Measurements from ENCODE around the gene NVL. TPM values are rescaled to one million over a fixed set of nuclear protein-coding genes. Genes with fewer than 3 reads are reported as not detected.

Gene NVL
- total RNA-seq, 1 experiment from 2014 or later = 21.9 TPM

DNA sequence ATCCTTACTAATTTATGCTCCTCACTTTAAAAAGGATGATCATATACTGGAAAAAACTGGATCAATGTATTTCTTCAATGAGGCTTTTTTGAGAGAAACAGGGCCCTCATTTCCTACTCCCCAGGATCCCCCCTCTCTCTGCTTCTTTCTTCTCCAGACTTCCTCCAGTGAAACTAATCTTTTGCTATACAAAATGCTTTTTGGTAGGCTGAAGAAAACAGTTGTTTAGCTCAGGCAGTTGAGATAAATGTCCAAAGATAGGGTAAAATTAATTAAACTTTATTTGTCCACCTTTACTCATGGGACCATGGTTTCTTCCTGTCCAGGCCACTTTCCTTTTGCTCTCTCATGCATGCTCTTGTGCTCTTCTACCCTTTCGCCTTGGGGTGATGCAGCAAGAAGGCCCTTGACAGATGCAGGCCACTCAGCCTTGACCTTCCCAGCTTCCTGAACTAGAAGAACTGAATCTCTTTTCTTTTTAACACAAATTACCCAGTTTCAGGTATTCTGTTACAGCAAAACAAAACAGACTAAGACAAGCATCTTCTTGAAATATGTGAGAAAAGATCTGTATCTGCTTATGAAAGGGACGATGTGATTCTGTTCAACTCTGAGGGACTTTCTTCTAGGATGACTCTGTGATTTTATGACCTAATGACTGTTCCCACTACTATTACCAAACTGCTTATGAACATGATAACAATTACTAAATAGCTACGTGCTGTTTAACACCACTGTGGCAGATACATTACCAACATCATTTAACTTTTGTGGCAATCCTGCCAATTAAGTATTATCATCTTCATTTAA, 63.7 kb downstream of the NVL start:
- no TSS peak for BruUV-seq (replicated peaks)
- no peaks in the 10 kb centered on the region for H3K9me3 ChIP-seq (ENCODE audit: control insufficient read depth in 1 of 2, insufficient read depth in 1 of 2, low read depth in 1 of 2, low read length in 2 of 2)
- no peaks in the 10 kb centered on the region for H3K4me1 ChIP-seq (ENCODE audit: control insufficient read depth in 1 of 2, insufficient read depth in 2 of 2, low read length in 2 of 2)
- no peaks in the 10 kb centered on the region for H4K20me1 ChIP-seq (ENCODE audit: insufficient read depth)
- intact Hi-C loops (cut with micrococcal nuclease) = no loop called here
- ATAC-seq = no peak
- no peak for TF ChIP-seq ZFX (IDR thresholded peaks at IDR 0.05)
- no peak for TF ChIP-seq FOSL1 (IDR thresholded peaks at IDR 0.05; ENCODE audit: low read depth)
- no peak for TF ChIP-seq MAX (IDR thresholded peaks at IDR 0.05)
- TF ChIP-seq ELF1 (IDR thresholded peaks at IDR 0.05; ENCODE audit: borderline replicate concordance, low read depth) = no peak
- TF ChIP-seq, protein P1, sequence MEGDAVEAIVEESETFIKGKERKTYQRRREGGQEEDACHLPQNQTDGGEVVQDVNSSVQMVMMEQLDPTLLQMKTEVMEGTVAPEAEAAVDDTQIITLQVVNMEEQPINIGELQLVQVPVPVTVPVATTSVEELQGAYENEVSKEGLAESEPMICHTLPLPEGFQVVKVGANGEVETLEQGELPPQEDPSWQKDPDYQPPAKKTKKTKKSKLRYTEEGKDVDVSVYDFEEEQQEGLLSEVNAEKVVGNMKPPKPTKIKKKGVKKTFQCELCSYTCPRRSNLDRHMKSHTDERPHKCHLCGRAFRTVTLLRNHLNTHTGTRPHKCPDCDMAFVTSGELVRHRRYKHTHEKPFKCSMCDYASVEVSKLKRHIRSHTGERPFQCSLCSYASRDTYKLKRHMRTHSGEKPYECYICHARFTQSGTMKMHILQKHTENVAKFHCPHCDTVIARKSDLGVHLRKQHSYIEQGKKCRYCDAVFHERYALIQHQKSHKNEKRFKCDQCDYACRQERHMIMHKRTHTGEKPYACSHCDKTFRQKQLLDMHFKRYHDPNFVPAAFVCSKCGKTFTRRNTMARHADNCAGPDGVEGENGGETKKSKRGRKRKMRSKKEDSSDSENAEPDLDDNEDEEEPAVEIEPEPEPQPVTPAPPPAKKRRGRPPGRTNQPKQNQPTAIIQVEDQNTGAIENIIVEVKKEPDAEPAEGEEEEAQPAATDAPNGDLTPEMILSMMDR (IDR thresholded peaks at IDR 0.05 in 2 of 3, conservative IDR thresholded peaks at IDR 0.05 in 1 of 3; ENCODE audit: borderline replicate concordance in 1 of 3, insufficient read depth in 1 of 3, low read depth in 2 of 3, low read length in 2 of 3) = no peak
- no peak for TF ChIP-seq POLR2A (IDR thresholded peaks at IDR 0.05; ENCODE audit: borderline replicate concordance, extremely low read depth, insufficient read depth, insufficient read length)
- no peak for TF ChIP-seq YY1 (IDR thresholded peaks at IDR 0.05; ENCODE audit: extremely low read depth, insufficient replicate concordance, low read depth, low read length)
- no peak for TF ChIP-seq CEBPB (IDR thresholded peaks at IDR 0.05; ENCODE audit: low read depth)
- no peak for TF ChIP-seq TCF7L2 (IDR thresholded peaks at IDR 0.05; ENCODE audit: borderline replicate concordance, extremely low read depth, insufficient read depth, insufficient read length)
- no peaks in the 10 kb centered on the region for H3K79me2 ChIP-seq (ENCODE audit: insufficient read depth, low read length)
- RAD21 ChIA-PET (ENCODE audit: low non-redundant PET in 1 of 2, low total read pairs in 2 of 2, uncharacterized antibody in 2 of 2, unreplicated experiment in 2 of 2) = no interaction called here
- H3K9ac ChIP-seq (ENCODE audit: low read length) = no peak overlapping the region
- H3K36me3 ChIP-seq (ENCODE audit: control insufficient read depth in 1 of 2, insufficient read depth in 2 of 2, low read length in 2 of 2) = peaks cover 0 to 9% of the 10 kb centered on the region in 2 experiments; a peak in 3 of 4 replicates
- H3K4me3 ChIP-seq (replicated peaks in 1 of 2; ENCODE audit: low read depth in 1 of 2, low read length in 2 of 2) = no peak overlapping the region
- CTCF ChIA-PET = no interaction called here
- H3K9me2 ChIP-seq (ENCODE audit: insufficient read depth) = no peaks in the 10 kb centered on the region
- POLR2A ChIA-PET = no interaction called here
- no peak overlapping the region for H3K4me2 ChIP-seq (ENCODE audit: low read length)
- H3K27me3 ChIP-seq (ENCODE audit: insufficient read depth, low read length) = no peaks in the 10 kb centered on the region
- no peak overlapping the region for H3K27ac ChIP-seq (ENCODE audit: low read depth, low read length)
- H2AFZ ChIP-seq (ENCODE audit: low read depth, low read length, poor library complexity, severe bottlenecking) = no peak overlapping the region
- no peak for DNase-seq (ENCODE audit: low read depth, low spot score)

Data from HCT116 (cell line).